Heart left ventricle (tissue), 13 donors: ENCODE data around the gene CPLX1.

Experiments used
- CTCF ChIP-seq, 12 donors: fragments of 200-600 bp; sonication (generic) in 4 of 12; IDR thresholded peaks; one replicate each; pipeline versions ENCODE4 v1.5.0 to v1.8.0; 2018 to 2022; ENCODE audit warnings: antibody characterized with exemption in 12 of 12, mild to moderate bottlenecking in 5 of 12
- POLR2A ChIP-seq, 2 donors: fragments of 450-650 bp; IDR thresholded peaks; one replicate each; pipeline ENCODE4 v1.6.1; 2017; ENCODE audit warnings: antibody characterized with exemption in 2 of 2, mild to moderate bottlenecking in 2 of 2, moderate library complexity in 2 of 2
- donor health status: ischemic (EF 13 %, LVEDD 7.1; RV severe dilation, severe dysfunction).
- donor health status: DM: no; HTN: yes; CAD: no.
- donor health status: DM: no; HTN: no; CAD: no.
- donor health status: ischemic (EF 25% LVEDD 6.9; RV normal size, moderate dysfunction).
- donor health status: ischemic (EF 25% LVEDD 5.7; RV mildly dilated, moderate dysfunction).
- donor health status: ischemic (EF 35%, LVEDD 5.7; RV mildly dilated, moderate dysfunction).
- donor health status: nonischemic (EF 11% LVEDD 7.7; RV severe dilation, severe dysfunction).
- donor health status: DM: yes; HTN: yes; CAD: no.
- donor health status: PGD.
- donor health status: ischemic (EF 29% LVEDD 5.4; RV normal size, mild dysfunction).
- donor health status: nonischemic (EF 23%, LVEDD 6.1; RV moderate dilation, normal function).

GRCh38 chr4:833156-833555 lies 7.2 kb upstream of the CPLX1 start:
- TF ChIP-seq CTCF (IDR thresholded peaks at IDR 0.05) (no peak), POLR2A (IDR thresholded peaks at IDR 0.05) (no peak)
